Transverse colon (tissue), 4 donors: ENCODE results near the gene RHOJ. TPM values are rescaled to one million over a fixed set of nuclear protein-coding genes. Genes with fewer than 3 reads are reported as not detected.

ENCODE experiments used
- DNase-seq: peaks from one replicate; pipeline ENCODE4 v3.0.0-alpha.2; 2019
- H3K27ac ChIP-seq, 4 donors: fragments of 200-600 bp; sonication (generic); 2 replicates each; pipeline ENCODE4 v1.5.1; 2016 to 2018; ENCODE audit warnings: inconsistent platforms in 4 of 4
- H3K27me3 ChIP-seq: fragments of 200-600 bp; sonication (generic); 2 replicates; pipeline ENCODE4 v1.5.1; 2017; ENCODE audit warnings: inconsistent platforms
- H3K36me3 ChIP-seq, 4 donors: fragments of 200-600 bp; sonication (generic); 2 replicates each; pipeline ENCODE4 v1.5.1; 2017 to 2019; ENCODE audit warnings: inconsistent platforms in 4 of 4
- H3K4me1 ChIP-seq, 4 donors: fragments of 200-600 bp; sonication (generic); 2 replicates each; pipeline ENCODE4 v1.5.1; 2017 to 2020; ENCODE audit warnings: inconsistent platforms in 4 of 4
- H3K4me3 ChIP-seq, 4 donors: fragments of 200-600 bp; sonication (generic); 1 replicate in 1 of 4; 2 replicates in 3 of 4; pipeline versions ENCODE4 v1.5.1 to v1.6.1; 2017 to 2019; ENCODE audit warnings: inconsistent platforms in 4 of 4
- H3K9me3 ChIP-seq, 2 donors: fragments of 200-600 bp; sonication (generic); 2 replicates each; pipeline ENCODE4 v1.5.1; 2017 to 2019; ENCODE audit warnings: inconsistent platforms in 2 of 2
- CTCF ChIP-seq, 5 experiments: fragments of 200-600 bp in 3 of 5; fragments of 450-650 bp in 2 of 5; sonication (generic) in 3 of 5; IDR thresholded peaks; 1 replicate in 2 of 5; 2 replicates in 3 of 5; pipeline ENCODE4 v1.5.1; 2016 to 2017; ENCODE audit warnings: antibody characterized with exemption in 5 of 5, inconsistent platforms in 3 of 5, mild to moderate bottlenecking in 2 of 5, moderate library complexity in 1 of 5
- EP300 ChIP-seq: sonication (generic); formaldehyde crosslinking; IDR thresholded peaks from one replicate; pipeline ENCODE4 v1.6.1; 2017; ENCODE audit warnings: antibody characterized with exemption, low read depth
- POLR2A ChIP-seq: fragments of 450-650 bp; IDR thresholded peaks from one replicate; pipeline ENCODE4 v1.6.1; 2016; ENCODE audit warnings: antibody characterized with exemption, mild to moderate bottlenecking, moderate library complexity
- POLR2AphosphoS5 ChIP-seq, 3 donors: sonication (generic); formaldehyde crosslinking; IDR thresholded peaks; one replicate each; pipeline ENCODE4 v1.6.1; 2016; ENCODE audit warnings: antibody characterized with exemption in 3 of 3
- whole genome bisulfite sequencing, 2 donors: methylation state at CpG; one replicate each; pipeline ENCODE4 v1.1.5; 2018; ENCODE audit warnings: low coverage in 1 of 2; 5-methylcytosine and 5-hydroxymethylcytosine counted together
- in situ Hi-C, 4 donors: fragments of 200-750 bp; cut with MboI; loops; one replicate each; pipeline versions ENCODE4 v1.15.0 to v1.15.1; 2017; ENCODE audit warnings: low sequenced_read_pairs in 3 of 4, low pct_ligation_motif_present in 1 of 4, low pct_unique_long_range_greater_than_20kb in 1 of 4
- intact Hi-C: fragments of 100-400 bp; cut with DNase I; formaldehyde crosslinking; loops from one replicate; pipeline ENCODE4 v1.15.1; 2023; ENCODE audit warnings: low total_unique reads
- total RNA-seq, 4 donors: library from RNA; depleted of rRNA; stranded (reverse); fragments of >200 nt; gene quantifications; one replicate each; pipeline ENCODE4 v1.1.0, GENCODE V29; 2016

The RHOJ gene
- total RNA-seq, 4 donors from 2014 or later = 2.9 to 23.7 (median 12.7) TPM

- TF ChIP-seq CTCF (IDR thresholded peaks at IDR 0.05) (no peak), POLR2A (no peak), EP300 (no peak), POLR2AphosphoS5 (IDR thresholded peaks at IDR 0.05) (no peak)
- DNase-seq = no peak
- Histone ChIP-seq H3K36me3 (no peaks in the 10 kb centered on the region), H3K27me3 (no peaks in the 10 kb centered on the region), H3K9me3 (no peaks in the 10 kb centered on the region), H3K27ac (peak overlapping the region; percentile 76 to 91 (median 84)), H3K4me1 (peaks cover 0 to 9% (median 0%) of the 10 kb centered on the region in 4 donors), H3K4me3 (peak overlapping the region in 2 of 4 donors; percentile 34 to 45)
- intact Hi-C loops (no loop called here), in situ Hi-C loops (no loop called here)
These were observed 1.6 kb downstream of the RHOJ start for GRCh38 chr14:63205866-63206265.

GRCh38 chr14:63209160-63209559, 4.9 kb downstream of the RHOJ start:
- peaks cover 0 to 5% (median 0%) of the 10 kb centered on the region in 4 donors for H3K4me1 ChIP-seq
- intact Hi-C loops = no loop called here
- WGBS, 2 donors = 93 to 100% methylated on average over 1 of the region's 1 CpG
- TF ChIP-seq POLR2AphosphoS5 (IDR thresholded peaks at IDR 0.05) = no peak
- no peak for TF ChIP-seq EP300
- TF ChIP-seq CTCF (IDR thresholded peaks at IDR 0.05) = no peak
- no peak for TF ChIP-seq POLR2A
- no peak overlapping the region for H3K27ac ChIP-seq
- no peak for DNase-seq
- in situ Hi-C loops = no loop called here
- no peaks in the 10 kb centered on the region for H3K36me3 ChIP-seq
- H3K9me3 ChIP-seq = no peaks in the 10 kb centered on the region
- no peaks in the 10 kb centered on the region for H3K27me3 ChIP-seq
- no peak overlapping the region for H3K4me3 ChIP-seq

GRCh38 chr14:63210812-63211211, 6.6 kb downstream of the RHOJ start:
- Histone ChIP-seq H3K4me1 (peaks cover 0 to 5% (median 0%) of the 10 kb centered on the region in 4 donors), H3K36me3 (no peaks in the 10 kb centered on the region), H3K9me3 (no peaks in the 10 kb centered on the region), H3K4me3 (no peak overlapping the region), H3K27ac (no peak overlapping the region), H3K27me3 (no peaks in the 10 kb centered on the region)
- intact Hi-C loops (no loop called here), in situ Hi-C loops (no loop called here)
- DNase-seq = no peak
- 0 to 30% methylated on average over 1 of the region's 1 CpG for WGBS, 2 donors
- TF ChIP-seq EP300 = no peak
- TF ChIP-seq POLR2A = no peak
- TF ChIP-seq POLR2AphosphoS5 (IDR thresholded peaks at IDR 0.05) = no peak
- TF ChIP-seq CTCF (IDR thresholded peaks at IDR 0.05) = no peak

GRCh38 chr14:63212209-63212608, 8.0 kb downstream of the RHOJ start:
- WGBS, 2 donors = 71 to 75% methylated on average over 2 of the region's 2 CpGs
- intact Hi-C loops = no loop called here

More at GRCh38 chr14:63212209-63212608, 8.0 kb downstream of the RHOJ start:
- Histone ChIP-seq H3K36me3 (no peaks in the 10 kb centered on the region), H3K4me3 (no peak overlapping the region), H3K4me1 (no peaks in the 10 kb centered on the region), H3K27me3 (no peaks in the 10 kb centered on the region), H3K27ac (no peak overlapping the region), H3K9me3 (no peaks in the 10 kb centered on the region)
- TF ChIP-seq POLR2A (no peak), POLR2AphosphoS5 (IDR thresholded peaks at IDR 0.05) (no peak), CTCF (IDR thresholded peaks at IDR 0.05) (no peak), EP300 (no peak)
- no peak for DNase-seq
- in situ Hi-C loops = no loop called here
